NT2/D1 (cell line): ENCODE data around the gene NPAS3.

ENCODE experiments used
- DNase-seq: peaks from one replicate; pipeline ENCODE4 v3.0.0-alpha.2; 2011; ENCODE audit warnings: low read depth, low spot score
- H3K27me3 ChIP-seq: 2 replicates; pipeline ENCODE4 v1.6.0; 2011; ENCODE audit warnings: mild to moderate bottlenecking; ENCODE audit not compliant: insufficient read length, insufficient read depth
- H3K36me3 ChIP-seq: 2 replicates; pipeline ENCODE4 v1.6.1; 2011; ENCODE audit warnings: mild to moderate bottlenecking, low read length, mixed read lengths; ENCODE audit not compliant: insufficient read depth, insufficient read length
- H3K4me1 ChIP-seq: 2 replicates; pipeline ENCODE4 v1.5.1; 2011; ENCODE audit not compliant: insufficient read depth, insufficient read length
- H3K4me3 ChIP-seq: 2 replicates; pipeline ENCODE4 v1.5.1; 2011; ENCODE audit warnings: low read depth; ENCODE audit not compliant: insufficient read length
- H3K9ac ChIP-seq: 2 replicates; pipeline ENCODE4 v1.6.0; 2011; ENCODE audit warnings: low read depth; ENCODE audit not compliant: insufficient read length
- H3K9me3 ChIP-seq: 2 replicates; pipeline ENCODE4 v1.5.1; 2011; ENCODE audit warnings: mild to moderate bottlenecking, low read length; ENCODE audit not compliant: insufficient read depth
- SUZ12 ChIP-seq: IDR thresholded peaks from 2 replicates; pipeline ENCODE4 v1.6.1; 2011; ENCODE audit not compliant: insufficient read length, insufficient read depth; ENCODE audit errors: extremely low read depth
- YY1 ChIP-seq: IDR thresholded peaks from 2 replicates; pipeline ENCODE4 v1.6.1; 2011; ENCODE audit not compliant: insufficient read length, insufficient read depth
- ZNF274 ChIP-seq: IDR thresholded peaks from 2 replicates; pipeline ENCODE4 v1.6.1; 2011; ENCODE audit warnings: mild to moderate bottlenecking, low read depth, low read length

Gene NPAS3

DNA sequence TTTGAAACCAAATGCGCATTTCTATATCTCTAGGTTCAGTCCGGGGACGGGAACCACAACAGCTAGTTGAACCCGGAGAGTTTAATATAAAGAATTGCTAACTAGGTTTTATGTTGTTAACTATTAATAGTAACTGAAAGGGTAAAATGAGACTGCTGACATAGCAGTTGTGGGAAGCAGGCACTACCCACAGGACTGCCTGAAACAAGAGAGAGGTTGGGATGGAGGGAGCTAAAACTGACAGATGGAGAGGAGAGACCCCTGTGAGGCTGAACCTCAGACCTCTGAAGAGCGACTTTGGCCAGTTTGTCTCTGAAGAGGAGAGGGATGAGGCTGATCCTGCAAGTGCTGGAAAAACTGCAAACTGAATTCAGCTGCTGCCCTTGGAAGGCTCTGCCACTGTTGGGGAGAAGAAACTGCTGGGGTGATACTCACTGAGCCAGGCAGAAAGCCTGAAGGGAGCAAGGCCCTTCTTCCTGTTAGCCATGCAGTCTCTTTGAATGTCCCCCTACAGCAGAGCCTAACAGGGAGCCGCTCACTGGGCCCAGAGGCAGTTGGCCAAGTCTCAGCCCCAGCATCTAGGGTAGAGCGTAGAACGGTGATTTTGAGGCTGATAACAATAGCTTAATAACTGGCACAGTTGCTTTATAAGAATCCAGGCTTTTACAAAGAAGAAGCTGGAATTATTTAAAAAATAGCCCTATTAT, 172.2 kb downstream of the NPAS3 start:
- Histone ChIP-seq H3K27me3 (no peaks in the 10 kb centered on the region), H3K9ac (no peak overlapping the region), H3K4me1 (no peaks in the 10 kb centered on the region), H3K4me3 (no peak overlapping the region), H3K36me3 (no peaks in the 10 kb centered on the region), H3K9me3 (no peaks in the 10 kb centered on the region)
- TF ChIP-seq SUZ12 (no peak), ZNF274 (no peak), YY1 (no peak)
- no peak for DNase-seq

DNA sequence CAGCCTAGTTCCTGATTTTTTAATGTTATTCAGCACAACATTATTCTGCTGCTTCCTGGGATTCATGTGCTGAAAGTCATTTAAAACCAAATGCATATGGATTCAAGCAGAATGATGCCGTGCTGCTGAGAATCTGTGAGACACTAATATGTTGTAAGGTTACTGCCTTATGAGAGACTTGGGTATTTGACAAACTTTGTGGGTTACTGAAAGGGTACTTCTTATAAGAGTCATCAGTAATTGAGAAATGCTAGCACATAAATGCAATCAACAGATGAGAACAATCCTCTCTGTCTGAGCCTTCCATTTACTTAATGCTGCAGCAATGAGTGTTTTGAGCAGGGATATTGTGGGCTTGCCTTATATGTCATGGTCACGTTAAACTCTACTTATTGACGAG, 175.7 kb downstream of the NPAS3 start:
- Histone ChIP-seq H3K9ac (no peak overlapping the region), H3K4me1 (no peaks in the 10 kb centered on the region)
- no peak for DNase-seq

DNA sequence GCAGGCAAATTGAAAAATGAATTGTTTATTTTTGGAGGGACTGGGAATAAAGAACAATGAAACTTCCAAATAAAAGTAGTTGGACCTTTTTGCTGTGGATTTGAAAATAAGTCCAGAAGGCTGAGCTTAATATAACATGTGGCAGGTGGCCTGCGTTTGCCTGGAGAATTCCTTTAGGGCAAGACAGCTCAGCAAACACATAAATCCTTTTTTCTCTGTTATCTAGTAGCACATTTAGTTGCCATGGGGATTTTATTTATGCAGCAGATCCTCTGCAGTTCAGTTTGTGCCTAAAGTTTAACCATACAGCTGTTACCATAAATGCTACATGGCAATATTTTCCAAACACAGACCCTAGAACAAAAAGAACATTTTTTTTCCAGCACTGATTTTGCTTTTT, 180.0 kb downstream of the NPAS3 start:
- H3K9ac ChIP-seq: no peak overlapping the region
- DNase-seq: no peak
- TF ChIP-seq YY1 (no peak), SUZ12 (no peak), ZNF274 (no peak)
- no peaks in the 10 kb centered on the region for H3K27me3 ChIP-seq
- H3K4me3 ChIP-seq: no peak overlapping the region
- H3K36me3 ChIP-seq: no peaks in the 10 kb centered on the region
- no peaks in the 10 kb centered on the region for H3K9me3 ChIP-seq
- H3K4me1 ChIP-seq: no peaks in the 10 kb centered on the region

More for the DNA sequence above, 175.7 kb downstream of the NPAS3 start:
- no peaks in the 10 kb centered on the region for H3K27me3 ChIP-seq
- H3K36me3 ChIP-seq: no peaks in the 10 kb centered on the region
- H3K4me3 ChIP-seq: no peak overlapping the region
- TF ChIP-seq YY1: no peak
- no peak for TF ChIP-seq ZNF274
- TF ChIP-seq SUZ12: no peak
- no peaks in the 10 kb centered on the region for H3K9me3 ChIP-seq

DNA sequence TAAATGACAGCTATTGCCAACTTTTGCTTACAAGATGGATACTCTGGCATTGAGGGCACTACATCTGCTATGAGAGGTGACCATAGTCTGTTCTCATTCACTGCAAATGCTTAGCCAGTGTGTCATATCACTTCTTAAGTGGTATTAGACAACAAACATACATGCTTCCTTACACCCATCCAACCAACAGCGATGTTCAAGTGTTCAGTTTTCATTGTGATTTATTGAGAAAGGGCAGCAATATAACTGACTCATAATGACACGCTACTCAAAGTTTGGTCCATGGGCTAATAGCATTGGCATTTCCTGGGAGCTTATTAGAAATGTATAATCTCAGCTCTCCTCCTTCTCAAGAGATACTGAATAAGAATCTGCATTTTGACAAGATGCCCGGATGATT, 181.7 kb downstream of the NPAS3 start:
- no peaks in the 10 kb centered on the region for H3K27me3 ChIP-seq
- no peak for TF ChIP-seq YY1
- no peak for TF ChIP-seq ZNF274
- TF ChIP-seq SUZ12: no peak
- H3K4me1 ChIP-seq: no peaks in the 10 kb centered on the region
- no peaks in the 10 kb centered on the region for H3K36me3 ChIP-seq
- no peaks in the 10 kb centered on the region for H3K9me3 ChIP-seq
- no peak for DNase-seq
- H3K4me3 ChIP-seq: no peak overlapping the region
- no peak overlapping the region for H3K9ac ChIP-seq

DNA sequence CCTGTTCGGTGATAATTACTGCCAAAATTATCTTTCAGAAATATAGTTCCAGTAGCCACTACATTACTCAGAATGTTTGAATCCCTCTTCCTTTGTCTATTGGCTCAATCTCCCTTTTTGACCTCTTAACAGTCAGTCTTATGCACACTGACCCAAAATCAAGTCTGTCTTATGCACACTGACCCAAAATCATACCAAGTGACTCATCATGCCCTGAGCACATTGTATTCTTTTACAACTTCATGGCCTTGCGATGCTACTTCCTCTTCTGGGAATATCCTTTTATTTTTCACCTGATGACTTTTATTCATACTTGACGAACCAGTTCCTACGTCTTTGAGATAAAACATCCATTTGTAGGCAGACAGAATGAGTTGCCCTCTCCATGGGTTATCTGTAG, 182.3 kb downstream of the NPAS3 start:
- no peaks in the 10 kb centered on the region for H3K4me1 ChIP-seq
- H3K9me3 ChIP-seq: no peaks in the 10 kb centered on the region
- no peak for DNase-seq
- no peaks in the 10 kb centered on the region for H3K27me3 ChIP-seq
- no peak overlapping the region for H3K4me3 ChIP-seq
- H3K9ac ChIP-seq: no peak overlapping the region
- H3K36me3 ChIP-seq: no peaks in the 10 kb centered on the region
- TF ChIP-seq SUZ12 (no peak), ZNF274 (no peak), YY1 (no peak)

DNA sequence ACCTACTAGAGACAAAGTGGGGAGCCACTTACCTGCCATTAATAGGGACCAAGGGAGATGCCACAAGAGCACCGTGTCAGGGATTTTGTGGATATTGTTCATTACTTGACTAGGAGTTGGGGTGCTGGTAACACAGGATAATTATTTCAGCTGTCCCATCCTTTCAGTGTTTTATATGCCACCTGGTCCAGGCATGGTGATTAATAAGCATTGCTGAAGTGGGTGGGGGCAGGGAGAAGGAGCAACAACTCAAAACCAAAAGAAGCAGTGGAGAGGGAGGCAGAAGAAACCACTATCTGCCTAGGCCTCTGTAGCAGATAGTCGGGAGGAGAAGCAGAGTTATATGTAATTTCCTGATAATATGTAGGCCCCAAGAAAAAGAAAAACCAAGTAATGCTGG, 184.6 kb downstream of the NPAS3 start:
- Histone ChIP-seq H3K4me1 (no peaks in the 10 kb centered on the region), H3K36me3 (no peaks in the 10 kb centered on the region), H3K9me3 (no peaks in the 10 kb centered on the region), H3K27me3 (no peaks in the 10 kb centered on the region), H3K4me3 (no peak overlapping the region), H3K9ac (no peak overlapping the region)
- no peak for DNase-seq
- no peak for TF ChIP-seq SUZ12
- TF ChIP-seq YY1: no peak
- no peak for TF ChIP-seq ZNF274

DNA sequence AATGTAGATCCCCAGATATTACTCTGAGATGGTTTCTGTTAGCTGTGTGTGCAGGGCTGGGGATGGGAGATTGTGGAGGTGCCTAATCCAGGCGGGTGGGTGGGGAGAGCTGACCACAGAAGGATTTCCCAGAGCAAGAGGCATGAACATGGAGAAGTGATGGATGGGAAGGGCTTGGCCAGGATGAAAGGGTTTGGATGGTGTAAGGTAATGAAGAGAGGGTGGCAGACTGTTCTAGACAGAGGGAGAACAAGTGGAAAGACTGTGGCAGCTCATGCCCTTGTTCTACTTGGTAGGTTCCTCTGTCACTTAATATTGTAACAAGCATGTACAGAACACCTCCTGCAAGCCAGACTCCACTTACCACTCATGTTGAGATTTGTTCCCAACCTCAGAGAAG, 187.8 kb downstream of the NPAS3 start:
- H3K9me3 ChIP-seq: no peaks in the 10 kb centered on the region
- H3K4me1 ChIP-seq: no peaks in the 10 kb centered on the region
- no peak overlapping the region for H3K4me3 ChIP-seq
- H3K9ac ChIP-seq: no peak overlapping the region
- no peak for DNase-seq
- TF ChIP-seq SUZ12 (no peak), YY1 (no peak), ZNF274 (no peak)
- no peaks in the 10 kb centered on the region for H3K36me3 ChIP-seq
- no peaks in the 10 kb centered on the region for H3K27me3 ChIP-seq

DNA sequence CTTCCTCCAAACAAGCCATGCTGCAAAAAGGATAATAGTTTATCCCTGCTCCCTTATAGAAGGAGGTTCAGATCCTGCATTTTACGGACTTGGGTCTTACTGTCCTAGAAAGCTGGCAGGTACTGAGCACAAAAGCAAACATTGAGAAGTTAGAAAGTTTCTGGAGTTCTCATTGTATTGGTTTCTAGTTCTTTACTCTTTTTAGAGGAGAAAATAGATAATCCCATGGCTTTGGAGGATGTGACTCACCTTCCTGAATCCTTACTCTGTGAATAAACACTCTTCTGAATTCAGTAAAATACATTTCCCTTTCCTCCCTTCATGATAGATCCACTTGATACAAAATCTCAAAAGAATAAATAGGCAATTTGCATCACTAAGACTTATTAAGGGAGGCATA, 188.9 kb downstream of the NPAS3 start:
- Histone ChIP-seq H3K4me1 (no peaks in the 10 kb centered on the region), H3K9ac (no peak overlapping the region), H3K36me3 (no peaks in the 10 kb centered on the region), H3K4me3 (no peak overlapping the region), H3K9me3 (no peaks in the 10 kb centered on the region), H3K27me3 (no peaks in the 10 kb centered on the region)
- DNase-seq: no peak
- TF ChIP-seq YY1 (no peak), SUZ12 (no peak), ZNF274 (no peak)
